Rectal smooth muscle tissue (tissue), 1 donor: Measurements from ENCODE around the gene TPST2.

Experiments
- H3K27ac ChIP-seq: one replicate; pipeline ENCODE4 v1.7.0; 2013; ENCODE audit warnings: low read depth, low read length, inconsistent platforms
- H3K27me3 ChIP-seq: one replicate; pipeline ENCODE4 v1.7.0; 2013; ENCODE audit warnings: low read length; ENCODE audit not compliant: control insufficient read depth, insufficient read depth
- H3K36me3 ChIP-seq: one replicate; pipeline ENCODE4 v1.7.0; 2013; ENCODE audit warnings: low read length; ENCODE audit not compliant: control insufficient read depth, insufficient read depth
- H3K4me1 ChIP-seq: one replicate; pipeline ENCODE4 v1.7.0; 2013; ENCODE audit warnings: low read length; ENCODE audit not compliant: control insufficient read depth, insufficient read depth
- H3K4me3 ChIP-seq: one replicate; pipeline ENCODE4 v1.7.0; 2013; ENCODE audit warnings: low read length
- H3K9ac ChIP-seq: one replicate; pipeline ENCODE4 v1.7.0; 2013; ENCODE audit warnings: low read length

The TPST2 gene

GRCh38 chr22:26589845-26590736 lies at the start of gene TPST2:
Gene TPST2 (minus strand): TSS chr22:26590132. CDS start chr22:26541630, 48,502 bp downstream.
- no peaks in the 10 kb centered on the region for H3K27me3 ChIP-seq
- H3K36me3 ChIP-seq = no peaks in the 10 kb centered on the region
- H3K27ac ChIP-seq = peak within 1 kb of the TSS; percentile 21
- no peaks in the 10 kb centered on the region for H3K4me1 ChIP-seq
- H3K9ac ChIP-seq = peak within 1 kb of the TSS; percentile 0
- H3K4me3 ChIP-seq = peak within 1 kb of the TSS; percentile 70

GRCh38 chr22:26636296-26636695 lies 46.4 kb upstream of the TPST2 start:
- Histone ChIP-seq H3K4me1 (no peaks in the 10 kb centered on the region), H3K9ac (no peak overlapping the region), H3K4me3 (no peak overlapping the region), H3K36me3 (no peaks in the 10 kb centered on the region), H3K27ac (no peak overlapping the region), H3K27me3 (no peaks in the 10 kb centered on the region)

GRCh38 chr22:26635117-26635516 lies 45.2 kb upstream of the TPST2 start:
- H3K27ac ChIP-seq = no peak overlapping the region
- no peak overlapping the region for H3K4me3 ChIP-seq
- no peaks in the 10 kb centered on the region for H3K27me3 ChIP-seq
- H3K4me1 ChIP-seq = no peaks in the 10 kb centered on the region
- no peaks in the 10 kb centered on the region for H3K36me3 ChIP-seq
- no peak overlapping the region for H3K9ac ChIP-seq

- Histone ChIP-seq H3K4me1 (no peaks in the 10 kb centered on the region), H3K27ac (no peak overlapping the region), H3K36me3 (no peaks in the 10 kb centered on the region), H3K9ac (no peak overlapping the region), H3K4me3 (no peak overlapping the region), H3K27me3 (no peaks in the 10 kb centered on the region)
Observed at GRCh38 chr22:26634189-26634588, 44.3 kb upstream of the TPST2 start.

- no peaks in the 10 kb centered on the region for H3K27me3 ChIP-seq
- H3K4me3 ChIP-seq = no peak overlapping the region
- H3K27ac ChIP-seq = no peak overlapping the region
- H3K4me1 ChIP-seq = no peaks in the 10 kb centered on the region
- H3K9ac ChIP-seq = no peak overlapping the region
- no peaks in the 10 kb centered on the region for H3K36me3 ChIP-seq
Observed at GRCh38 chr22:26632422-26633155, 42.7 kb upstream of the TPST2 start.

GRCh38 chr22:26631282-26631681 lies 41.4 kb upstream of the TPST2 start:
- H3K4me3 ChIP-seq = no peak overlapping the region
- no peaks in the 10 kb centered on the region for H3K27me3 ChIP-seq
- H3K27ac ChIP-seq = no peak overlapping the region
- no peak overlapping the region for H3K9ac ChIP-seq
- no peaks in the 10 kb centered on the region for H3K4me1 ChIP-seq
- H3K36me3 ChIP-seq = no peaks in the 10 kb centered on the region

GRCh38 chr22:26629988-26630761 lies 40.2 kb upstream of the TPST2 start:
- no peak overlapping the region for H3K4me3 ChIP-seq
- no peaks in the 10 kb centered on the region for H3K36me3 ChIP-seq
- no peak overlapping the region for H3K9ac ChIP-seq
- H3K4me1 ChIP-seq = no peaks in the 10 kb centered on the region
- H3K27me3 ChIP-seq = no peaks in the 10 kb centered on the region
- H3K27ac ChIP-seq = no peak overlapping the region

GRCh38 chr22:26624803-26625202 lies 34.9 kb upstream of the TPST2 start:
- Histone ChIP-seq H3K4me1 (no peaks in the 10 kb centered on the region), H3K27me3 (no peaks in the 10 kb centered on the region), H3K27ac (no peak overlapping the region), H3K36me3 (no peaks in the 10 kb centered on the region), H3K9ac (no peak overlapping the region), H3K4me3 (no peak overlapping the region)

GRCh38 chr22:26623984-26624383 lies 34.1 kb upstream of the TPST2 start:
- no peak overlapping the region for H3K27ac ChIP-seq
- no peaks in the 10 kb centered on the region for H3K4me1 ChIP-seq
- H3K27me3 ChIP-seq = no peaks in the 10 kb centered on the region
- H3K4me3 ChIP-seq = no peak overlapping the region
- no peak overlapping the region for H3K9ac ChIP-seq
- H3K36me3 ChIP-seq = no peaks in the 10 kb centered on the region

- H3K27ac ChIP-seq = no peak within 1 kb of the TSS
- no peaks in the 10 kb centered on the region for H3K36me3 ChIP-seq
- no peak within 1 kb of the TSS for H3K9ac ChIP-seq
- no peak within 1 kb of the TSS for H3K4me3 ChIP-seq
- no peaks in the 10 kb centered on the region for H3K4me1 ChIP-seq
- no peaks in the 10 kb centered on the region for H3K27me3 ChIP-seq
Observed at GRCh38 chr22:26621663-26622062, 31.7 kb upstream of the TPST2 start, which contains the start of gene CRYBA4. Gene CRYBA4 (plus strand): TSS chr22:26621963. CDS start chr22:26622597, 634 bp downstream.

- Histone ChIP-seq H3K36me3 (no peaks in the 10 kb centered on the region), H3K4me1 (no peaks in the 10 kb centered on the region), H3K4me3 (no peak overlapping the region), H3K27me3 (no peaks in the 10 kb centered on the region), H3K27ac (no peak overlapping the region), H3K9ac (no peak overlapping the region)
Observed at GRCh38 chr22:26620197-26620596, 30.3 kb upstream of the TPST2 start.

GRCh38 chr22:26619510-26619909 lies 29.6 kb upstream of the TPST2 start:
- Histone ChIP-seq H3K36me3 (no peaks in the 10 kb centered on the region), H3K4me1 (no peaks in the 10 kb centered on the region), H3K4me3 (no peak overlapping the region), H3K27ac (no peak overlapping the region), H3K27me3 (no peaks in the 10 kb centered on the region), H3K9ac (no peak overlapping the region)
